Right lobe of liver (tissue), 6 donors: ENCODE measurements around the gene CPEB4. TPM values are rescaled to one million over a fixed set of nuclear protein-coding genes. Genes with fewer than 3 reads are reported as not detected.

Experiments used
- ATAC-seq, 4 donors: fragments of 200-7000 bp; cut with Tn5 transposase; one replicate each; pipeline ENCODE4 v1.9.1; 2020; ENCODE audit warnings: mild to moderate bottlenecking in 4 of 4, moderate library complexity in 4 of 4
- DNase-seq, 3 donors: peaks; one replicate each; pipeline ENCODE4 v3.0.0-alpha.2; 2020
- H3K27ac ChIP-seq, 3 donors: fragments of 200-600 bp; one replicate each; pipeline ENCODE4 v1.8.0; 2022
- H3K27me3 ChIP-seq, 2 donors: fragments of 200-600 bp; one replicate each; pipeline ENCODE4 v1.8.0; 2022
- H3K36me3 ChIP-seq, 4 donors: fragments of 200-600 bp; sonication (generic) in 1 of 4; one replicate each; pipeline versions ENCODE4 v1.5.1 to v1.8.0; 2017 to 2022; ENCODE audit warnings: control low read depth in 1 of 4
- H3K4me1 ChIP-seq, 4 donors: fragments of 200-600 bp; sonication (generic) in 1 of 4; one replicate each; pipeline versions ENCODE4 v1.5.1 to v1.8.0; 2017 to 2022; ENCODE audit warnings: control low read depth in 1 of 4
- H3K4me3 ChIP-seq, 3 donors: fragments of 200-600 bp; one replicate each; pipeline ENCODE4 v1.8.0; 2022
- H3K9me3 ChIP-seq, 4 donors: fragments of 200-600 bp; sonication (generic) in 1 of 4; one replicate each; pipeline versions ENCODE4 v1.5.1 to v1.8.0; 2017 to 2022; ENCODE audit warnings: control low read depth in 1 of 4
- POLR2A ChIP-seq: fragments of 450-650 bp; IDR thresholded peaks from one replicate; pipeline ENCODE4 v1.6.1; 2017; ENCODE audit warnings: antibody characterized with exemption, mild to moderate bottlenecking
- WGBS: methylation state at CpG from one replicate; pipeline ENCODE4 v1.1.6; 2018; ENCODE audit warnings: low coverage, low lambda C conversion rate; ENCODE audit not compliant: insufficient coverage; ENCODE audit errors: missing lambda C conversion rate; 5-methylcytosine and 5-hydroxymethylcytosine counted together
- intact Hi-C, 2 donors: fragments of 100-400 bp; cut with DNase I; formaldehyde crosslinking; loops; one replicate each; pipeline versions ENCODE4 v1.11.2 to v1.14.1; 2022
- total RNA-seq, 6 experiments: library from RNA; depleted of rRNA in 2 of 6; stranded (reverse); fragments of >200 nt in 2 of 6; fragmentation: NEBNext Ultra II Directional in 3 of 6; extraction: Animal tissue kit (Norgen Biotek cat#: 25700) in 3 of 6; gene quantifications; one replicate each; pipeline versions ENCODE4 v1.1.0 to v1.2.4, GENCODE V29; 2016 to 2023
- TF ChIP-seq, protein P1 (sequence below), 4 donors: fragments of 200-600 bp in 3 of 4; fragments of 450-650 bp in 1 of 4; IDR thresholded peaks; one replicate each; pipeline versions ENCODE4 v1.5.1 to v1.8.0; 2016 to 2022; ENCODE audit warnings: antibody characterized with exemption in 4 of 4, mild to moderate bottlenecking in 2 of 4
- donor health status: DM: no; HTN: yes; CAD: no.
- donor health status: DM: no; HTN: no; CAD: no.
- donor health status: DM: no; HTN: no; CAD: no.
- donor health status: DM: no; HTN: yes; CAD: no.
- donor health status: DM: no; HTN: yes; CAD: no.

Gene CPEB4
- total RNA-seq, 6 experiments from 2014 or later, result 27.3 to 49.9 (median 40.0) TPM

GRCh38 chr5:173974688-173975239 is 86.6 kb downstream of the CPEB4 start:
- TF ChIP-seq, protein P1, sequence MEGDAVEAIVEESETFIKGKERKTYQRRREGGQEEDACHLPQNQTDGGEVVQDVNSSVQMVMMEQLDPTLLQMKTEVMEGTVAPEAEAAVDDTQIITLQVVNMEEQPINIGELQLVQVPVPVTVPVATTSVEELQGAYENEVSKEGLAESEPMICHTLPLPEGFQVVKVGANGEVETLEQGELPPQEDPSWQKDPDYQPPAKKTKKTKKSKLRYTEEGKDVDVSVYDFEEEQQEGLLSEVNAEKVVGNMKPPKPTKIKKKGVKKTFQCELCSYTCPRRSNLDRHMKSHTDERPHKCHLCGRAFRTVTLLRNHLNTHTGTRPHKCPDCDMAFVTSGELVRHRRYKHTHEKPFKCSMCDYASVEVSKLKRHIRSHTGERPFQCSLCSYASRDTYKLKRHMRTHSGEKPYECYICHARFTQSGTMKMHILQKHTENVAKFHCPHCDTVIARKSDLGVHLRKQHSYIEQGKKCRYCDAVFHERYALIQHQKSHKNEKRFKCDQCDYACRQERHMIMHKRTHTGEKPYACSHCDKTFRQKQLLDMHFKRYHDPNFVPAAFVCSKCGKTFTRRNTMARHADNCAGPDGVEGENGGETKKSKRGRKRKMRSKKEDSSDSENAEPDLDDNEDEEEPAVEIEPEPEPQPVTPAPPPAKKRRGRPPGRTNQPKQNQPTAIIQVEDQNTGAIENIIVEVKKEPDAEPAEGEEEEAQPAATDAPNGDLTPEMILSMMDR (IDR thresholded peaks at IDR 0.05), result no peak
- TF ChIP-seq POLR2A, result no peak
- WGBS, result 73% methylated on average over 4 of the region's 5 CpGs
- intact Hi-C loops, result loop anchor here (5.0 kb wide), 1 partner anchor 352 kb away; no protein-coding TSS in a partner anchor
- no peak overlapping the region for H3K27ac ChIP-seq
- H3K27me3 ChIP-seq, result no peaks in the 10 kb centered on the region
- ATAC-seq, result no peak
- H3K36me3 ChIP-seq, result no peaks in the 10 kb centered on the region
- H3K4me1 ChIP-seq, result peaks cover 0 to 12% (median 2%) of the 10 kb centered on the region in 4 donors
- H3K9me3 ChIP-seq, result no peaks in the 10 kb centered on the region
- no peak overlapping the region for H3K4me3 ChIP-seq
- DNase-seq, result no peak

DNA sequence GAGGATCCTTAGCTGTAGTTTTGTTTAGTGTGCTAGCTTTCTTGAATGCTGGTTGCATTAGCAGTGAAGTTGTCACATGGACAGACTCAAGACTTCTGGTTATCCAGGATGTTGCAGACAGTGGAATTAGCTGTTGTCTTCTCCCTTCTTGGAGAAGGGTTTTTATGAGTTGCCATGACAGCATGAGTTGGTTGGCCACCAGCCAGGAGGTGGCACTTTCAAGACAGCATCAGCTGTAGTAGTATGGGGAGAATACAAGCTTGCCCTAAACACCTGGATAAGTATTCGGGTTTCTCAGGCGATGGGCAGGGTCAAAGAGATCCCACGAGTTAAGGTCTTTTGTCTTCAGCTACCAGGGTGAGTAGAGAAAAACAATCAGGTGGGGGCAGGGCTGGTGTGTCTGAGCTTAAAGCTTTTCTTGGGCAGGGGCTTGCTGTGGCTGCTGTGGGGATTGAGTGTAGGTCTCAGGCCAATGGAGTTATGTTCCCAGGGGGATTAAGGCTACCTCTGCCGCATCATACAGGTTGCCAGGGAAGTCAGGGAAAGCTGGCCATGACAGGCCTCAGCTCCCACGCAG is 93.1 kb downstream of the CPEB4 start:
- H3K27ac ChIP-seq, result no peak overlapping the region
- no peaks in the 10 kb centered on the region for H3K9me3 ChIP-seq
- no peak overlapping the region for H3K4me3 ChIP-seq
- H3K27me3 ChIP-seq, result no peaks in the 10 kb centered on the region
- TF ChIP-seq POLR2A, result no peak
- TF ChIP-seq, protein P1 (IDR thresholded peaks at IDR 0.05), result no peak
- WGBS, result no CpG with 5 or more reads among the region's 5 CpGs
- intact Hi-C loops, result loop anchor here in 1 of 2 donors (5.0 kb wide), 1 partner anchor 364 kb away; the partner anchor contains the start of gene BOD1
- ATAC-seq (no peak), DNase-seq (no peak)
- no peaks in the 10 kb centered on the region for H3K36me3 ChIP-seq
- H3K4me1 ChIP-seq, result no peaks in the 10 kb centered on the region

DNA sequence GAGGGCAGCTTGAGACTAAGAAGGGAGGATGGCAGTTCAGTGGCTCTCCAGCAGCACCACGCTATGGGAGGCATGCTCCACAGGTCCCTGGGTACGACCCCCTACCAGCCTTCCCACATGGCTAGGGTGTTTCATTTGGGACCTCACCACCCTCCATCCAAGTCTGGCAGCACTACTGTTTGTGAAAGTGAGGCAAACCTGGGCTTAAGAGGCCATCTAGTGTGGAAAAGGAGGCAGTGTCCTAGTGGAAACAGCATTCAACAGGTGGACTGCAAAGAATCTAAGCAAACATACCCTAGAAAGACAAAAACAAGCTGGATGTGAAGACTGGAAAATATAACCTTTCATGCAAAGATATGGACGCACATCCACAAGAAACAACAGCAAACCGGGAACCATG is 96.1 kb downstream of the CPEB4 start:
- 13% methylated on average over 3 of the region's 4 CpGs for WGBS
- TF ChIP-seq, protein P1 (IDR thresholded peaks at IDR 0.05), result peak; percentile 40 to 64 (median 51)
- no peak for TF ChIP-seq POLR2A
- ATAC-seq (peak; percentile 75 to 87 (median 78)), DNase-seq (no peak)
- Histone ChIP-seq H3K27ac (no peak overlapping the region), H3K27me3 (no peaks in the 10 kb centered on the region), H3K36me3 (no peaks in the 10 kb centered on the region), H3K9me3 (no peaks in the 10 kb centered on the region), H3K4me3 (no peak overlapping the region), H3K4me1 (no peaks in the 10 kb centered on the region)
- intact Hi-C loops, result loop anchor here in 1 of 2 donors (5.0 kb wide), 1 partner anchor 367 kb away; the partner anchor contains the start of gene BOD1

- H3K36me3 ChIP-seq, result no peaks in the 10 kb centered on the region
- H3K4me3 ChIP-seq, result no peak within 1 kb of the TSS
- H3K27me3 ChIP-seq, result no peaks in the 10 kb centered on the region
- ATAC-seq, result peak in 1 of 4 donors; percentile 36
- no peak within 1 kb of the TSS for H3K27ac ChIP-seq
- WGBS, result 82% methylated on average over 17 of the region's 51 CpGs
- no peaks in the 10 kb centered on the region for H3K4me1 ChIP-seq
- intact Hi-C loops, result no loop called here
- TF ChIP-seq, protein P1 (IDR thresholded peaks at IDR 0.05), result no peak
- TF ChIP-seq POLR2A, result no peak
- H3K9me3 ChIP-seq, result no peaks in the 10 kb centered on the region
- DNase-seq, result no peak
Observed at GRCh38 chr5:173988554-173989431, 100.6 kb downstream of the CPEB4 start, which contains the start of gene C5orf47. Gene C5orf47, plus strand, starts transcription at chr5:173989170. Its CDS starts 94 bp downstream, at chr5:173989264.
